Activated CD8-positive, alpha-beta memory T cell treated with anti-CD3 and anti-CD28 coated beads, Interleukin-2, amount 50 U/mL, for 24 hours (primary cell): ENCODE data around the gene ZNF415.
"Not testable (repeated sequence)": the region's sequence is repeated elsewhere in the genome, so short reads cannot be mapped to it uniquely, and the experiment has no call there.

Source experiments
- DNase-seq: peaks from one replicate; pipeline ENCODE4 v3.0.0-alpha.2; 2020; ENCODE audit errors: extremely low read depth

Gene ZNF415

GRCh38 chr19:53102756-53103233 lies 29.9 kb downstream of the ZNF415 start:
- DNase-seq, result no peak

- DNase-seq, result no peak
Measured at GRCh38 chr19:53102206-53102755, 30.4 kb downstream of the ZNF415 start.

- no peak for DNase-seq
Measured at GRCh38 chr19:53101518-53101917, 31.2 kb downstream of the ZNF415 start.

GRCh38 chr19:53098570-53098969 lies 34.1 kb downstream of the ZNF415 start:
- DNase-seq, result not testable (repeated sequence)

GRCh38 chr19:53096982-53097690 lies 35.6 kb downstream of the ZNF415 start:
- DNase-seq, result not testable (repeated sequence)

GRCh38 chr19:53096579-53096978 lies 36.1 kb downstream of the ZNF415 start:
- not testable (repeated sequence) for DNase-seq

GRCh38 chr19:53094754-53095575 lies 37.7 kb downstream of the ZNF415 start:
- no peak for DNase-seq

- DNase-seq, result no peak
Measured at GRCh38 chr19:53092723-53093122, 40.0 kb downstream of the ZNF415 start.

GRCh38 chr19:53091413-53092254 lies 41.1 kb downstream of the ZNF415 start:
- no peak for DNase-seq

- DNase-seq, result no peak
Measured at GRCh38 chr19:53088091-53088490, 44.6 kb downstream of the ZNF415 start.

GRCh38 chr19:53086949-53087348 lies 45.8 kb downstream of the ZNF415 start:
- DNase-seq, result no peak

GRCh38 chr19:53085496-53085895 lies 47.2 kb downstream of the ZNF415 start:
- DNase-seq, result no peak

- DNase-seq, result no peak
Measured at GRCh38 chr19:53082929-53083328, 49.8 kb downstream of the ZNF415 start.

GRCh38 chr19:53079313-53079924 lies 53.3 kb downstream of the ZNF415 start:
- DNase-seq, result no peak

- DNase-seq, result no peak
Measured at GRCh38 chr19:53078668-53079067, 54.0 kb downstream of the ZNF415 start.

GRCh38 chr19:53076984-53077383 lies 55.7 kb downstream of the ZNF415 start:
- no peak for DNase-seq

- no peak for DNase-seq
Measured at GRCh38 chr19:53068834-53069233, 63.9 kb downstream of the ZNF415 start.

- no peak for DNase-seq
Measured at GRCh38 chr19:53068199-53068598, 64.5 kb downstream of the ZNF415 start.

GRCh38 chr19:53057904-53058580 lies 74.7 kb downstream of the ZNF415 start:
- no peak for DNase-seq
